Fibroblast of peridontal ligament (primary cell): ENCODE measurements around the gene IGFL1.
"Not testable (repeated sequence)": the region's sequence is repeated elsewhere in the genome, so short reads cannot be mapped to it uniquely, and the experiment has no call there.

Experiments
- DNase-seq: peaks from one replicate; pipeline ENCODE4 v3.0.0-alpha.2; 2010; ENCODE audit errors: extremely low read depth

IGFL1 gene

GRCh38 chr19:46224773-46225172, 4.8 kb upstream of the IGFL1 start:
- DNase-seq = no peak

GRCh38 chr19:46225558-46226004, 4.0 kb upstream of the IGFL1 start:
- DNase-seq = peak; percentile 31

- DNase-seq = no peak
Measured at GRCh38 chr19:46226438-46226973, 3.0 kb upstream of the IGFL1 start.

- no peak for DNase-seq
Measured at GRCh38 chr19:46232029-46232428, 2.5 kb downstream of the IGFL1 start.

- no peak for DNase-seq
Measured at GRCh38 chr19:46232468-46232867, 2.9 kb downstream of the IGFL1 start.

GRCh38 chr19:46232938-46233621, 3.5 kb downstream of the IGFL1 start:
- no peak for DNase-seq

- not testable (repeated sequence) for DNase-seq
Measured at GRCh38 chr19:46233871-46234270, 4.3 kb downstream of the IGFL1 start.

- not testable (repeated sequence) for DNase-seq
Measured at GRCh38 chr19:46238141-46238540, 8.6 kb downstream of the IGFL1 start.

GRCh38 chr19:46239193-46240024, 9.9 kb downstream of the IGFL1 start:
- DNase-seq = no peak

GRCh38 chr19:46240693-46241092, 11.2 kb downstream of the IGFL1 start:
- no peak for DNase-seq

GRCh38 chr19:46241626-46242025, 12.1 kb downstream of the IGFL1 start:
- no peak for DNase-seq

GRCh38 chr19:46243081-46243654, 13.6 kb downstream of the IGFL1 start:
- DNase-seq = not testable (repeated sequence)

GRCh38 chr19:46250076-46250735, 20.7 kb downstream of the IGFL1 start:
- DNase-seq = no peak

GRCh38 chr19:46251416-46251815, 21.9 kb downstream of the IGFL1 start:
- no peak for DNase-seq

GRCh38 chr19:46254776-46255175, 25.2 kb downstream of the IGFL1 start:
- DNase-seq = no peak

GRCh38 chr19:46256855-46257254, 27.3 kb downstream of the IGFL1 start:
- DNase-seq = peak; percentile 42

GRCh38 chr19:46261501-46261900, 32.0 kb downstream of the IGFL1 start:
- DNase-seq = not testable (repeated sequence)

GRCh38 chr19:46262684-46263296, 33.2 kb downstream of the IGFL1 start:
- peak; percentile 25 for DNase-seq

GRCh38 chr19:46264801-46265200, 35.3 kb downstream of the IGFL1 start:
- DNase-seq = not testable (repeated sequence)

GRCh38 chr19:46265217-46265828, 35.8 kb downstream of the IGFL1 start:
- DNase-seq = peak; percentile 79

- no peak for DNase-seq
Measured at GRCh38 chr19:46269101-46269500, 39.6 kb downstream of the IGFL1 start.
